Measurements from ENCODE around the gene LIX1. TPM values are rescaled to one million over a fixed set of nuclear protein-coding genes. Genes with fewer than 3 reads are reported as not detected.

LIX1 gene
- total RNA-seq, 1 experiment from 2014 or later, result not detected

- H3K4me2 ChIP-seq (ENCODE audit: low read depth, low read length, poor library complexity, severe bottlenecking), result no peak overlapping the region
- no peaks in the 10 kb centered on the region for H3K27me3 ChIP-seq (ENCODE audit: low read length)
- H3K4me1 ChIP-seq (ENCODE audit: low read length), result no peaks in the 10 kb centered on the region
- no peak overlapping the region for H3K27ac ChIP-seq (ENCODE audit: low read length)
- no peaks in the 10 kb centered on the region for H3K79me2 ChIP-seq (ENCODE audit: low read length)
- no peaks in the 10 kb centered on the region for H3K9me2 ChIP-seq (replicated peaks; ENCODE audit: insufficient read depth, low read length)
- no peak overlapping the region for H3K4me3 ChIP-seq (ENCODE audit: low read length)
- H3K9ac ChIP-seq (ENCODE audit: low read length), result no peak overlapping the region
- no peaks in the 10 kb centered on the region for H3K9me3 ChIP-seq (ENCODE audit: low read length)
- no peaks in the 10 kb centered on the region for H3K36me3 ChIP-seq (ENCODE audit: insufficient read depth, low read length)
- no peak overlapping the region for H2AFZ ChIP-seq (ENCODE audit: low read length)
- no peak for DNase-seq
- H4K20me1 ChIP-seq (ENCODE audit: insufficient read depth, low read depth, low read length), result no peaks in the 10 kb centered on the region
These were observed 17.2 kb downstream of the LIX1 start for GRCh38 chr5:97125125-97125683.

DNA sequence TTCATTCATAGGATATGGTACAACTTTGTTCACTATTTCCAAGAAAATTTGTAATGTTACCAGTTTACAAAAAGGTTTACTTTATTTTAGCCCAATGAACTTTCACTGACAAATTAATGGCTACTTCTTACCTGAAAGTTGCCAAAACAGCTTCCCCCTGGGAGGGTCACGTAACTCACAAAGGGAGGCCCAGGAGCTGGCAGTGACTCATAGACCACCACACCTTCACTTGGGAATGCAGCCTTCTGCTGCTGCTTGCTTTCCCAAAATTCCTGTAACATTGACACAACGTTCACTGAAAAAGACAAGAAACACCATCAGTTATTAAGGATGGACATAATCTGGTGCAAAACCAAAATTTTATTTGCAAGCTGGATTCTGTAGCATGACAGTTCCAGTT lies 18.1 kb downstream of the LIX1 start:
- Histone ChIP-seq H3K9ac (ENCODE audit: low read length) (no peak overlapping the region), H3K4me3 (ENCODE audit: low read length) (no peak overlapping the region), H3K9me2 (replicated peaks; ENCODE audit: insufficient read depth, low read length) (no peaks in the 10 kb centered on the region), H2AFZ (ENCODE audit: low read length) (no peak overlapping the region), H3K4me1 (ENCODE audit: low read length) (no peaks in the 10 kb centered on the region), H3K9me3 (ENCODE audit: low read length) (no peaks in the 10 kb centered on the region), H3K4me2 (ENCODE audit: low read depth, low read length, poor library complexity, severe bottlenecking) (no peak overlapping the region), H3K27me3 (ENCODE audit: low read length) (no peaks in the 10 kb centered on the region), H3K36me3 (ENCODE audit: insufficient read depth, low read length) (no peaks in the 10 kb centered on the region), H3K79me2 (ENCODE audit: low read length) (no peaks in the 10 kb centered on the region), H4K20me1 (ENCODE audit: insufficient read depth, low read depth, low read length) (no peaks in the 10 kb centered on the region), H3K27ac (ENCODE audit: low read length) (no peak overlapping the region)
- no peak for DNase-seq

- H2AFZ ChIP-seq (ENCODE audit: low read length), result no peak overlapping the region
- no peaks in the 10 kb centered on the region for H3K36me3 ChIP-seq (ENCODE audit: insufficient read depth, low read length)
- H3K27ac ChIP-seq (ENCODE audit: low read length), result no peak overlapping the region
- H3K9ac ChIP-seq (ENCODE audit: low read length), result no peak overlapping the region
- H3K4me2 ChIP-seq (ENCODE audit: low read depth, low read length, poor library complexity, severe bottlenecking), result no peak overlapping the region
- no peaks in the 10 kb centered on the region for H3K27me3 ChIP-seq (ENCODE audit: low read length)
- H3K4me1 ChIP-seq (ENCODE audit: low read length), result no peaks in the 10 kb centered on the region; the same call in 1 of the 2 replicates
- no peaks in the 10 kb centered on the region for H4K20me1 ChIP-seq (ENCODE audit: insufficient read depth, low read depth, low read length)
- no peaks in the 10 kb centered on the region for H3K9me3 ChIP-seq (ENCODE audit: low read length)
- H3K4me3 ChIP-seq (ENCODE audit: low read length), result no peak overlapping the region
- no peaks in the 10 kb centered on the region for H3K9me2 ChIP-seq (replicated peaks; ENCODE audit: insufficient read depth, low read length)
- H3K79me2 ChIP-seq (ENCODE audit: low read length), result no peaks in the 10 kb centered on the region
- no peak for DNase-seq
These were observed 20.6 kb downstream of the LIX1 start for GRCh38 chr5:97121848-97122247.

DNA sequence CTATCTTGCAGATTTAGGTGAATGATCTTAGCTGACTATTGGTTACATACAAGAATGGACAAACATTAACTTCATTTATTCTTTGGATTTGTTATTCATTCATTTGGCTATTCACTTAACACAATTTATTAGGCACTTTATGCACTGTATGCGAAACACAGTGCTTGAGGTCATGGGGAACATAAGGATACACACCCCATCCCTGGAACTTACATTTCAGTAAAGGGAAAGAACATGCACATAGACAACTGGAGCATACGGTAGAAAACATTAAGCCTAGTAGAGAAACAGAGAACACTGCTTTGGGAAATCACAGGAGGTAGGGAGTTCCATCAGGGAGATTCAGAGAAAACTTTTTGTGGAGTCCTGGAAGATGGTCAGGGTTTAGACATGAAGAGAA lies 22.2 kb downstream of the LIX1 start:
- H3K9me3 ChIP-seq (ENCODE audit: low read length), result no peaks in the 10 kb centered on the region
- no peak overlapping the region for H3K4me3 ChIP-seq (ENCODE audit: low read length)
- no peak overlapping the region for H3K4me2 ChIP-seq (ENCODE audit: low read depth, low read length, poor library complexity, severe bottlenecking)
- no peak overlapping the region for H3K9ac ChIP-seq (ENCODE audit: low read length)
- no peak overlapping the region for H3K27ac ChIP-seq (ENCODE audit: low read length)
- no peaks in the 10 kb centered on the region for H3K36me3 ChIP-seq (ENCODE audit: insufficient read depth, low read length)
- no peaks in the 10 kb centered on the region for H3K27me3 ChIP-seq (ENCODE audit: low read length)
- H3K79me2 ChIP-seq (ENCODE audit: low read length), result no peaks in the 10 kb centered on the region
- H2AFZ ChIP-seq (ENCODE audit: low read length), result no peak overlapping the region
- H3K4me1 ChIP-seq (ENCODE audit: low read length), result no peaks in the 10 kb centered on the region; the same call in 1 of the 2 replicates
- H4K20me1 ChIP-seq (ENCODE audit: insufficient read depth, low read depth, low read length), result no peaks in the 10 kb centered on the region
- no peak for DNase-seq
- H3K9me2 ChIP-seq (replicated peaks; ENCODE audit: insufficient read depth, low read length), result no peaks in the 10 kb centered on the region

GRCh38 chr5:97119007-97119390 lies 23.4 kb downstream of the LIX1 start:
- no peaks in the 10 kb centered on the region for H3K27me3 ChIP-seq (ENCODE audit: low read length)
- no peaks in the 10 kb centered on the region for H3K9me2 ChIP-seq (replicated peaks; ENCODE audit: insufficient read depth, low read length)
- no peaks in the 10 kb centered on the region; the same call in 1 of the 2 replicates for H3K4me1 ChIP-seq (ENCODE audit: low read length)
- no peaks in the 10 kb centered on the region for H4K20me1 ChIP-seq (ENCODE audit: insufficient read depth, low read depth, low read length)
- no peak overlapping the region for H3K9ac ChIP-seq (ENCODE audit: low read length)
- no peaks in the 10 kb centered on the region for H3K79me2 ChIP-seq (ENCODE audit: low read length)
- H3K27ac ChIP-seq (ENCODE audit: low read length), result no peak overlapping the region
- no peaks in the 10 kb centered on the region for H3K9me3 ChIP-seq (ENCODE audit: low read length)
- no peak overlapping the region for H3K4me3 ChIP-seq (ENCODE audit: low read length)
- no peaks in the 10 kb centered on the region for H3K36me3 ChIP-seq (ENCODE audit: insufficient read depth, low read length)
- no peak for DNase-seq
- H3K4me2 ChIP-seq (ENCODE audit: low read depth, low read length, poor library complexity, severe bottlenecking), result no peak overlapping the region
- no peak overlapping the region for H2AFZ ChIP-seq (ENCODE audit: low read length)

DNA sequence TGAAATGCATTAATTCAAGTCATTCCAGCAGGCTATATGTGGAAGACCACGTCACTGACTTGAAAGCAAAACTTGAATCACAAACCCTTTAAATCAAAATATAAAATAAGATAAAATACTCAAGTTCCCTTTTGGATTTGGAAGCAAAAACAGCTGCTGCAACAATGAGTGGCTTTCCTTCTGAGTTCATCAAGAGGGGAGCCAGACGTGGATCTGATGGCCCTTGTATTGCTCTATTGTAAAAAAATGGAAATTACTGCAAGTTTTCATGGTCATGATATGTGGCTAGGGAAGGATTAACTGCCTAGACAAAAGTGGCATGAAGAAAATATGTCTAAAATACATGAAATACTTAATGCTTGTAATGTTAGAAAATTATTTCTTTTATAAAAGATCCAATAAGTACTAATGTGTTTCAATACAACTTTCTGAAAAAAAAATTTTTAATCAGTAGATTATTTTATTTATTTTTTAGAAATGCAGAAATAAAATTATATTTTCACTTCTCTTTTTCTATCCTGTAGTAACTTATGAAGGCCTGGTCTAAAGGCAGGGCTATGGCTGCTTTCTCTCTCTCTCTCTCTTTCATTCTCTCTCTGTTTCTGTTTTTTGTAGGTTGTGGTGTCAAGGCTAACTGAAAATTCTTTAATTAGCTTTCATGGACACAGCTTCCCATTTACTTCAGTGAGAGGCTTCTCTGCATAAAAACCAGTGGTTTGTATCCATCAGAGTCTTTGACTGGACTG lies 24.0 kb downstream of the LIX1 start:
- no peak overlapping the region for H2AFZ ChIP-seq (ENCODE audit: low read length)

GRCh38 chr5:97115932-97116331 lies 26.5 kb downstream of the LIX1 start:
- no peaks in the 10 kb centered on the region for H3K9me2 ChIP-seq (replicated peaks; ENCODE audit: insufficient read depth, low read length)
- DNase-seq, result no peak
- no peak overlapping the region for H2AFZ ChIP-seq (ENCODE audit: low read length)
- no peaks in the 10 kb centered on the region for H4K20me1 ChIP-seq (ENCODE audit: insufficient read depth, low read depth, low read length)
- H3K9me3 ChIP-seq (ENCODE audit: low read length), result no peaks in the 10 kb centered on the region
- no peaks in the 10 kb centered on the region for H3K27me3 ChIP-seq (ENCODE audit: low read length)
- H3K27ac ChIP-seq (ENCODE audit: low read length), result no peak overlapping the region
- H3K4me2 ChIP-seq (ENCODE audit: low read depth, low read length, poor library complexity, severe bottlenecking), result no peak overlapping the region
- H3K9ac ChIP-seq (ENCODE audit: low read length), result no peak overlapping the region
- H3K4me3 ChIP-seq (ENCODE audit: low read length), result no peak overlapping the region
- no peaks in the 10 kb centered on the region for H3K36me3 ChIP-seq (ENCODE audit: insufficient read depth, low read length)
- no peaks in the 10 kb centered on the region for H3K79me2 ChIP-seq (ENCODE audit: low read length)
- H3K4me1 ChIP-seq (ENCODE audit: low read length), result no peaks in the 10 kb centered on the region; the same call in 1 of the 2 replicates

More for the DNA sequence above, 24.0 kb downstream of the LIX1 start:
- no peak overlapping the region for H3K27ac ChIP-seq (ENCODE audit: low read length)
- no peaks in the 10 kb centered on the region for H3K9me2 ChIP-seq (replicated peaks; ENCODE audit: insufficient read depth, low read length)
- no peaks in the 10 kb centered on the region for H3K79me2 ChIP-seq (ENCODE audit: low read length)
- H3K9me3 ChIP-seq (ENCODE audit: low read length), result no peaks in the 10 kb centered on the region
- DNase-seq, result no peak
- H3K4me2 ChIP-seq (ENCODE audit: low read depth, low read length, poor library complexity, severe bottlenecking), result no peak overlapping the region
- H4K20me1 ChIP-seq (ENCODE audit: insufficient read depth, low read depth, low read length), result no peaks in the 10 kb centered on the region
- H3K4me1 ChIP-seq (ENCODE audit: low read length), result no peaks in the 10 kb centered on the region; the same call in 1 of the 2 replicates
- no peaks in the 10 kb centered on the region for H3K36me3 ChIP-seq (ENCODE audit: insufficient read depth, low read length)
- no peak overlapping the region for H3K9ac ChIP-seq (ENCODE audit: low read length)
- H3K4me3 ChIP-seq (ENCODE audit: low read length), result no peak overlapping the region
- H3K27me3 ChIP-seq (ENCODE audit: low read length), result no peaks in the 10 kb centered on the region

DNA sequence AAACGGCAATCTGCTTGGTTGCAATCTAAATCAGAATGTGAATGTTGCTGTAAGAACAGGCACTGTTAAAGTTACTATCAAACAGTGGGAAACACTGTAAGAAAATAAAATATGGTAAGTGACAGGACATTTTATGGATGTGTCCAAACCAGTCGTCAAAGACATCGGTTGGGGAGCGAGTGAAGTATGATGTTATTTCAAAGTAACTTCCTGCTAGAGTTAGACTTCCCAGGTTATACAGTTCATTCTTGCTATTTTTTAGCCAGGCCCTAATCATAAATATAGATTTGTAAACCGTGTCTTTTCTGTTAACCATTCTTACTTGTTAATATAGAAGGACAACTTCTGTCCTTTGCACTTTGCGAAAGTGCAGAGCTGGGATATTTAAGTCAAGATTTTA lies 30.2 kb downstream of the LIX1 start:
- H2AFZ ChIP-seq (ENCODE audit: low read length), result no peak overlapping the region
- H3K36me3 ChIP-seq (ENCODE audit: insufficient read depth, low read length), result no peaks in the 10 kb centered on the region
- no peaks in the 10 kb centered on the region for H3K4me1 ChIP-seq (ENCODE audit: low read length)
- H3K9ac ChIP-seq (ENCODE audit: low read length), result no peak overlapping the region
- no peak for DNase-seq
- no peaks in the 10 kb centered on the region for H3K9me2 ChIP-seq (replicated peaks; ENCODE audit: insufficient read depth, low read length)
- no peak overlapping the region for H3K4me2 ChIP-seq (ENCODE audit: low read depth, low read length, poor library complexity, severe bottlenecking)
- H4K20me1 ChIP-seq (ENCODE audit: insufficient read depth, low read depth, low read length), result no peaks in the 10 kb centered on the region
- H3K9me3 ChIP-seq (ENCODE audit: low read length), result no peaks in the 10 kb centered on the region
- no peak overlapping the region for H3K4me3 ChIP-seq (ENCODE audit: low read length)
- H3K27me3 ChIP-seq (ENCODE audit: low read length), result no peaks in the 10 kb centered on the region
- H3K27ac ChIP-seq (ENCODE audit: low read length), result no peak overlapping the region
- H3K79me2 ChIP-seq (ENCODE audit: low read length), result no peaks in the 10 kb centered on the region
